Erythroblast (primary cell): Measurements from ENCODE around the gene SYNJ2.

Experiments used
- GATA1 ChIP-seq: IDR thresholded peaks from 2 replicates; pipeline ENCODE4 v1.6.1; 2011; ENCODE audit warnings: low read depth, mild to moderate bottlenecking, control low read depth, low read length, moderate library complexity
- POLR2A ChIP-seq: IDR thresholded peaks from 2 replicates; pipeline ENCODE4 v1.6.1; 2011; ENCODE audit warnings: mild to moderate bottlenecking, low read length

GRCh38 chr6:157981132-157981394 is 600 bp upstream of the SYNJ2 start:
- TF ChIP-seq POLR2A (no peak), GATA1 (no peak)
